OCI-LY1 (cell line): ENCODE measurements around the gene LRRC32.

ENCODE experiments used
- CTCF ChIP-seq: fragments of 200-600 bp; sonication (generic), shearing (Covaris generic); IDR thresholded peaks from 2 replicates; pipeline ENCODE4 v1.5.1; 2017; ENCODE audit warnings: mild to moderate bottlenecking, antibody characterized with exemption, low read length, moderate library complexity, mixed read lengths
- EZH2 ChIP-seq: fragments of 200-600 bp; sonication (generic), shearing (Covaris generic); IDR thresholded peaks from 2 replicates; pipeline ENCODE4 v1.8.0; 2017; ENCODE audit warnings: borderline replicate concordance, mixed run types, mild to moderate bottlenecking, antibody characterized with exemption, low read length, moderate library complexity, mixed read lengths

DNA sequence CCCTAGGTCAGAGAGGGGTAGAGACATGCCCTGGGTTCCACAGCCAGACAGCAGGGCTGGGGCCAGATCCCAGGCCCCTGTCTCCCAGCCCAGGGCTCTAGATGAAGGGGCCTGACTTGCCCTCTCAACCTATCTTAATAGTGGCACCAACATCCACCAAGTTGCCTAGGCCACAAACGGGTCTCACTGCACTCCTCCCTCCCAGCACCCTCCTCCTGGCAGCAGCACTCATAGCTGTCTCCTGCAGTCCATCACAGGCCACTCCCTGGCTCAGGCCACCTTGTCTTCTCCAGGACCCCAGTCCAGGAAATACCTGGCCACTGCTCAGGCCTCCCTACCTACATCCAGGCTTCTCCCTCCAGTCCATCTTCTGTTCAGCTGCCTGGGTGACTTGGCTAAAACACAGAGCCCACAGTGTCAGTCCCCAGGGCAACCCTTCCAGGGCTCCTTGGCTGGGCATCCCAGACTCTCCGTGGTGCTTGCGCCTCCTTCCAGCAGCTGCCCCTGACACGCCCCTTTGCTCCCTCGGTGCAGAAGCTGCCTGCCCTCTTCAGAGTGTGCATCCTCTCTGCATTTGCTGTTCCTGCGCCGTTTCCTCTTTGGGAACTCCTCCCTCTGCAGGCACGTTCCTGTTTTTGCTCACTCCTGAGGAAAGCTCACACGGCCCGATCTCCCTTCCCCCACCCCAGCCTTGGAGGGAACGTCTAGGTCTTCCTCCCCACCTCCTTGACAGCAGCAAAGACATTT, 40.5 kb downstream of the LRRC32 start:
- no peak for TF ChIP-seq CTCF
- no peak for TF ChIP-seq EZH2
